Trophoblast cell (in vitro differentiated cells and primary cell): ENCODE data around the gene UFD1.

Source experiments
- DNase-seq, 2 donors: peaks; one replicate each; pipeline ENCODE4 v3.0.0-alpha.2; 2016
- H2AFZ ChIP-seq: 2 replicates; pipeline ENCODE4 v1.6.1; 2013; ENCODE audit warnings: low read length, moderate library complexity, mild to moderate bottlenecking; ENCODE audit not compliant: insufficient read depth, poor library complexity
- H2AK5ac ChIP-seq: 2 replicates; pipeline ENCODE4 v1.6.1; 2013; ENCODE audit warnings: mild to moderate bottlenecking, low read length
- H2BK120ac ChIP-seq: 2 replicates; pipeline ENCODE4 v1.6.1; 2013; ENCODE audit warnings: low read length, mild to moderate bottlenecking, moderate library complexity; ENCODE audit not compliant: insufficient read depth, poor library complexity
- H2BK12ac ChIP-seq: 2 replicates; pipeline ENCODE4 v1.6.1; 2013; ENCODE audit warnings: mild to moderate bottlenecking, low read length, moderate library complexity
- H2BK5ac ChIP-seq: 2 replicates; pipeline ENCODE4 v1.6.1; 2013; ENCODE audit warnings: low read length, low read depth, moderate library complexity, mild to moderate bottlenecking; ENCODE audit not compliant: poor library complexity
- H3K14ac ChIP-seq: 2 replicates; pipeline ENCODE4 v1.6.1; 2013; ENCODE audit warnings: mild to moderate bottlenecking, low read length
- H3K18ac ChIP-seq: 2 replicates; pipeline ENCODE4 v1.6.1; 2013; ENCODE audit warnings: mild to moderate bottlenecking, low read length
- H3K23ac ChIP-seq: 2 replicates; pipeline ENCODE4 v1.6.1; 2013; ENCODE audit warnings: low read length
- H3K27ac ChIP-seq: 2 replicates; pipeline ENCODE4 v1.5.1; 2013; ENCODE audit warnings: low read depth, mild to moderate bottlenecking, inconsistent platforms, low read length, moderate library complexity
- H3K27me3 ChIP-seq: 2 replicates; pipeline ENCODE4 v1.6.1; 2013; ENCODE audit warnings: inconsistent platforms, mild to moderate bottlenecking, low read length, moderate library complexity; ENCODE audit not compliant: insufficient read depth
- H3K36me3 ChIP-seq, 2 experiments: 1 replicate in 1 of 2; 2 replicates in 1 of 2; pipeline ENCODE4 v1.6.1; 2013; ENCODE audit warnings: low read length in 2 of 2, mild to moderate bottlenecking in 2 of 2, moderate library complexity in 1 of 2; ENCODE audit not compliant: insufficient read depth in 2 of 2, control insufficient read depth in 1 of 2
- H3K4ac ChIP-seq: 2 replicates; pipeline ENCODE4 v1.6.1; 2013; ENCODE audit warnings: low read depth, mild to moderate bottlenecking, low read length, moderate library complexity
- H3K4me1 ChIP-seq, 2 experiments: 1 replicate in 1 of 2; 2 replicates in 1 of 2; pipeline ENCODE4 v1.6.1; 2013; ENCODE audit warnings: low read length in 2 of 2, mild to moderate bottlenecking in 2 of 2, moderate library complexity in 1 of 2; ENCODE audit not compliant: insufficient read depth in 2 of 2, control insufficient read depth in 1 of 2
- H3K4me2 ChIP-seq: 2 replicates; pipeline ENCODE4 v1.6.1; 2013; ENCODE audit warnings: inconsistent platforms, mild to moderate bottlenecking, low read length, moderate library complexity
- H3K4me3 ChIP-seq: 2 replicates; pipeline ENCODE4 v1.5.1; 2013; ENCODE audit warnings: mild to moderate bottlenecking, low read depth, low read length, inconsistent platforms
- H3K79me1 ChIP-seq: one replicate; pipeline ENCODE4 v1.6.1; 2013; ENCODE audit warnings: low read length
- H3K79me2 ChIP-seq: 2 replicates; pipeline ENCODE4 v1.6.1; 2013; ENCODE audit warnings: low read length, mild to moderate bottlenecking; ENCODE audit not compliant: control insufficient read depth, insufficient read depth, poor library complexity
- H3K9ac ChIP-seq: 2 replicates; pipeline ENCODE4 v1.6.1; 2013; ENCODE audit warnings: mild to moderate bottlenecking, low read length
- H3K9me3 ChIP-seq: 2 replicates; pipeline ENCODE4 v1.6.1; 2013; ENCODE audit warnings: low read depth, mild to moderate bottlenecking, control low read depth, inconsistent platforms, low read length; ENCODE audit not compliant: insufficient read depth
- H4K12ac ChIP-seq: 2 replicates; pipeline ENCODE4 v1.6.1; 2013; ENCODE audit warnings: low read depth, mild to moderate bottlenecking, low read length, moderate library complexity
- H4K8ac ChIP-seq: 2 replicates; pipeline ENCODE4 v1.6.1; 2013; ENCODE audit warnings: low read depth, mild to moderate bottlenecking, low read length, moderate library complexity
- H4K91ac ChIP-seq: one replicate; pipeline ENCODE4 v1.6.1; 2013; ENCODE audit warnings: low read depth, mild to moderate bottlenecking, low read length, moderate library complexity
- WGBS: extraction: QIAGEN DNeasy Blood & Tissue Kit; methylation state at CpG from one replicate; pipeline ENCODE4 v1.1.7; 2013; ENCODE audit warnings: missing lambda C conversion rate; ENCODE audit not compliant: insufficient read length, insufficient coverage; ENCODE audit errors: extremely low coverage; 5-methylcytosine and 5-hydroxymethylcytosine counted together

Gene UFD1

GRCh38 chr22:19508024-19508776 is 29.2 kb upstream of the UFD1 start:
- Histone ChIP-seq H3K27ac (no peak overlapping the region), H2BK120ac (no peak overlapping the region), H3K9me3 (no peaks in the 10 kb centered on the region), H3K18ac (no peak overlapping the region), H2AK5ac (no peak overlapping the region), H3K4me1 (no peaks in the 10 kb centered on the region), H3K27me3 (no peaks in the 10 kb centered on the region), H4K91ac (no peak overlapping the region), H3K23ac (no peak overlapping the region), H3K4me3 (no peak overlapping the region), H3K9ac (no peak overlapping the region), H3K36me3 (peaks cover 26 to 37% of the 10 kb centered on the region in 2 experiments), H3K14ac (no peak overlapping the region), H4K12ac (no peak overlapping the region), H3K4me2 (no peak overlapping the region), H3K79me1 (no peaks in the 10 kb centered on the region), H2BK12ac (no peak overlapping the region), H3K79me2 (no peaks in the 10 kb centered on the region), H2BK5ac (no peak overlapping the region), H3K4ac (no peak overlapping the region), H2AFZ (no peak overlapping the region), H4K8ac (no peak overlapping the region)
- WGBS = no CpG with 5 or more reads among the region's 10 CpGs
- DNase-seq = no peak

- no peak overlapping the region for H2BK12ac ChIP-seq
- DNase-seq = no peak
- H2BK5ac ChIP-seq = no peak overlapping the region
- H3K4me2 ChIP-seq = no peak overlapping the region
- no peaks in the 10 kb centered on the region for H3K27me3 ChIP-seq
- H2BK120ac ChIP-seq = no peak overlapping the region
- H3K9ac ChIP-seq = no peak overlapping the region
- H2AFZ ChIP-seq = no peak overlapping the region
- no peaks in the 10 kb centered on the region for H3K9me3 ChIP-seq
- H4K12ac ChIP-seq = no peak overlapping the region
- no peak overlapping the region for H3K4me3 ChIP-seq
- H4K91ac ChIP-seq = no peak overlapping the region
- H3K18ac ChIP-seq = no peak overlapping the region
- no peak overlapping the region for H3K4ac ChIP-seq
- H3K36me3 ChIP-seq = peaks cover 23 to 34% of the 10 kb centered on the region in 2 experiments
- no CpG with 5 or more reads among the region's 4 CpGs for WGBS
- H3K14ac ChIP-seq = no peak overlapping the region
- no peaks in the 10 kb centered on the region for H3K79me1 ChIP-seq
- no peaks in the 10 kb centered on the region for H3K4me1 ChIP-seq
- H3K79me2 ChIP-seq = no peaks in the 10 kb centered on the region
- H3K27ac ChIP-seq = no peak overlapping the region
- H2AK5ac ChIP-seq = no peak overlapping the region
- H4K8ac ChIP-seq = no peak overlapping the region
- no peak overlapping the region for H3K23ac ChIP-seq
Observed at GRCh38 chr22:19507534-19507861, 28.5 kb upstream of the UFD1 start.

GRCh38 chr22:19506212-19506611 is 27.2 kb upstream of the UFD1 start:
- Histone ChIP-seq H3K79me2 (no peaks in the 10 kb centered on the region), H3K36me3 (peaks cover 21 to 34% of the 10 kb centered on the region in 2 experiments), H3K9me3 (no peaks in the 10 kb centered on the region), H3K14ac (no peak overlapping the region), H2AK5ac (no peak overlapping the region), H2AFZ (no peak overlapping the region), H4K91ac (no peak overlapping the region), H4K8ac (no peak overlapping the region), H2BK5ac (no peak overlapping the region), H2BK120ac (no peak overlapping the region), H3K27ac (no peak overlapping the region), H3K18ac (no peak overlapping the region), H3K4me2 (no peak overlapping the region), H3K4me1 (no peaks in the 10 kb centered on the region), H2BK12ac (no peak overlapping the region), H3K23ac (no peak overlapping the region), H3K9ac (no peak overlapping the region), H3K4me3 (no peak overlapping the region), H4K12ac (no peak overlapping the region), H3K79me1 (no peaks in the 10 kb centered on the region), H3K4ac (no peak overlapping the region), H3K27me3 (no peaks in the 10 kb centered on the region)
- no CpG with 5 or more reads among the region's 10 CpGs for WGBS
- no peak for DNase-seq

- no peak overlapping the region for H3K4me2 ChIP-seq
- WGBS = no CpG with 5 or more reads among the region's 5 CpGs
- no peak overlapping the region for H2BK5ac ChIP-seq
- H3K14ac ChIP-seq = no peak overlapping the region
- H3K4ac ChIP-seq = no peak overlapping the region
- no peak overlapping the region for H2BK120ac ChIP-seq
- H3K27ac ChIP-seq = no peak overlapping the region
- H3K9ac ChIP-seq = no peak overlapping the region
- H3K79me1 ChIP-seq = no peaks in the 10 kb centered on the region
- H3K23ac ChIP-seq = no peak overlapping the region
- H3K4me3 ChIP-seq = no peak overlapping the region
- H2AK5ac ChIP-seq = no peak overlapping the region
- no peaks in the 10 kb centered on the region for H3K27me3 ChIP-seq
- peaks cover 21 to 34% of the 10 kb centered on the region in 2 experiments for H3K36me3 ChIP-seq
- no peak overlapping the region for H4K8ac ChIP-seq
- DNase-seq = no peak
- no peak overlapping the region for H2BK12ac ChIP-seq
- H4K91ac ChIP-seq = no peak overlapping the region
- H3K4me1 ChIP-seq = no peaks in the 10 kb centered on the region
- H4K12ac ChIP-seq = no peak overlapping the region
- H3K18ac ChIP-seq = no peak overlapping the region
- no peak overlapping the region for H2AFZ ChIP-seq
- H3K79me2 ChIP-seq = no peaks in the 10 kb centered on the region
- H3K9me3 ChIP-seq = no peaks in the 10 kb centered on the region
Observed at GRCh38 chr22:19505735-19506126, 26.7 kb upstream of the UFD1 start.
